NK-92 (cell line): Measurements from ENCODE around the gene UBE2L6.

ENCODE experiments used
- DNase-seq: peaks from one replicate; lab custom pipeline; 2025; ENCODE audit not compliant: unreplicated experiment; lab: John Stamatoyannopoulos, UW

Gene UBE2L6

GRCh38 chr11:57530596-57531507 is 36.6 kb downstream of the UBE2L6 start, which contains the start of gene TIMM10:
TIMM10 (minus strand) TSS chr11:57530754; CDS start chr11:57530189, 565 bp downstream.
- peak; percentile 82 for DNase-seq

GRCh38 chr11:57530215-57530595 is 37.3 kb downstream of the UBE2L6 start:
- no peak for DNase-seq

- no peak for DNase-seq
These were observed 38.5 kb downstream of the UBE2L6 start for GRCh38 chr11:57529012-57529411.

GRCh38 chr11:57527056-57527631 is 40.3 kb downstream of the UBE2L6 start:
- DNase-seq = no peak

GRCh38 chr11:57523419-57523818 is 44.1 kb downstream of the UBE2L6 start:
- DNase-seq = no peak

- DNase-seq = no peak
These were observed 46.4 kb downstream of the UBE2L6 start for GRCh38 chr11:57521116-57521515.

GRCh38 chr11:57516061-57516443 is 51.4 kb downstream of the UBE2L6 start:
- DNase-seq = no peak

GRCh38 chr11:57515332-57516060 is 52.0 kb downstream of the UBE2L6 start, which contains the start of gene SLC43A1:
SLC43A1 (minus strand) TSS chr11:57515702; CDS start chr11:57514111, 1,591 bp downstream.
- no peak for DNase-seq

GRCh38 chr11:57514538-57515331 is 52.7 kb downstream of the UBE2L6 start:
- DNase-seq = no peak

- DNase-seq = no peak
These were observed 53.4 kb downstream of the UBE2L6 start for GRCh38 chr11:57513911-57514537.

- DNase-seq = no peak
These were observed 54.0 kb downstream of the UBE2L6 start for GRCh38 chr11:57513452-57513795.

- DNase-seq = no peak
These were observed 54.6 kb downstream of the UBE2L6 start for GRCh38 chr11:57512646-57513451.

- DNase-seq = no peak
These were observed 55.6 kb downstream of the UBE2L6 start for GRCh38 chr11:57511741-57512430.

- no peak for DNase-seq
These were observed 58.9 kb downstream of the UBE2L6 start for GRCh38 chr11:57508341-57509170.

- no peak for DNase-seq
These were observed 61.0 kb downstream of the UBE2L6 start for GRCh38 chr11:57506522-57506921.

GRCh38 chr11:57504511-57504910 is 63.0 kb downstream of the UBE2L6 start:
- DNase-seq = no peak

GRCh38 chr11:57502870-57503269 is 64.6 kb downstream of the UBE2L6 start:
- no peak for DNase-seq

- no peak for DNase-seq
These were observed 65.1 kb downstream of the UBE2L6 start for GRCh38 chr11:57502376-57502775.
